DMS153 (cell line): ENCODE data around the gene ANGEL1.

Source experiments
- DNase-seq: peaks from one replicate; lab custom pipeline; 2025; lab: John Stamatoyannopoulos, UW

The ANGEL1 gene

GRCh38 chr14:76812422-76813383 is at the start of gene ANGEL1:
TSS of gene ANGEL1 (minus strand) at chr14:76812882. CDS start at chr14:76812827, 55 bp downstream.
- DNase-seq, result peak; percentile 93

GRCh38 chr14:76861574-76862255 is 49.0 kb upstream of the ANGEL1 start:
- DNase-seq, result no peak

GRCh38 chr14:76856769-76857168 is 44.1 kb upstream of the ANGEL1 start:
- DNase-seq, result no peak

- DNase-seq, result no peak
Observed at GRCh38 chr14:76855066-76855465, 42.4 kb upstream of the ANGEL1 start.

- DNase-seq, result peak; percentile 7
Observed at GRCh38 chr14:76848879-76849278, 36.2 kb upstream of the ANGEL1 start.

GRCh38 chr14:76846331-76847047 is 33.8 kb upstream of the ANGEL1 start:
- no peak for DNase-seq

- no peak for DNase-seq
Observed at GRCh38 chr14:76844223-76844622, 31.5 kb upstream of the ANGEL1 start.

GRCh38 chr14:76842414-76842813 is 29.7 kb upstream of the ANGEL1 start:
- DNase-seq, result no peak

GRCh38 chr14:76837524-76837923 is 24.8 kb upstream of the ANGEL1 start:
- DNase-seq, result no peak

GRCh38 chr14:76836029-76836630 is 23.4 kb upstream of the ANGEL1 start:
- no peak for DNase-seq

- no peak for DNase-seq
Observed at GRCh38 chr14:76834241-76834661, 21.6 kb upstream of the ANGEL1 start.

- DNase-seq, result no peak
Observed at GRCh38 chr14:76833011-76833410, 20.3 kb upstream of the ANGEL1 start.

- DNase-seq, result no peak
Observed at GRCh38 chr14:76832503-76832988, 19.9 kb upstream of the ANGEL1 start.

- DNase-seq, result no peak
Observed at GRCh38 chr14:76830556-76830955, 17.9 kb upstream of the ANGEL1 start.

GRCh38 chr14:76829650-76830421 is 17.2 kb upstream of the ANGEL1 start:
- DNase-seq, result no peak

- no peak for DNase-seq
Observed at GRCh38 chr14:76829013-76829365, 16.3 kb upstream of the ANGEL1 start.

- no peak for DNase-seq
Observed at GRCh38 chr14:76828339-76829012, 15.8 kb upstream of the ANGEL1 start.

GRCh38 chr14:76827696-76828296 is 15.1 kb upstream of the ANGEL1 start:
- DNase-seq, result no peak

GRCh38 chr14:76826122-76826521 is 13.4 kb upstream of the ANGEL1 start, which contains the start of gene LRRC74A:
TSS of gene LRRC74A (plus strand) at chr14:76826408. CDS start at chr14:76826698, 290 bp downstream.
- DNase-seq, result no peak

GRCh38 chr14:76820700-76821099 is 8.0 kb upstream of the ANGEL1 start:
- no peak for DNase-seq
